ENCODE measurements around the gene AIF1L. TPM values are rescaled to one million over a fixed set of nuclear protein-coding genes. Genes with fewer than 3 reads are reported as not detected.

AIF1L gene
- total RNA-seq, 1 donor from 2014 or later = 16.3 TPM

DNA sequence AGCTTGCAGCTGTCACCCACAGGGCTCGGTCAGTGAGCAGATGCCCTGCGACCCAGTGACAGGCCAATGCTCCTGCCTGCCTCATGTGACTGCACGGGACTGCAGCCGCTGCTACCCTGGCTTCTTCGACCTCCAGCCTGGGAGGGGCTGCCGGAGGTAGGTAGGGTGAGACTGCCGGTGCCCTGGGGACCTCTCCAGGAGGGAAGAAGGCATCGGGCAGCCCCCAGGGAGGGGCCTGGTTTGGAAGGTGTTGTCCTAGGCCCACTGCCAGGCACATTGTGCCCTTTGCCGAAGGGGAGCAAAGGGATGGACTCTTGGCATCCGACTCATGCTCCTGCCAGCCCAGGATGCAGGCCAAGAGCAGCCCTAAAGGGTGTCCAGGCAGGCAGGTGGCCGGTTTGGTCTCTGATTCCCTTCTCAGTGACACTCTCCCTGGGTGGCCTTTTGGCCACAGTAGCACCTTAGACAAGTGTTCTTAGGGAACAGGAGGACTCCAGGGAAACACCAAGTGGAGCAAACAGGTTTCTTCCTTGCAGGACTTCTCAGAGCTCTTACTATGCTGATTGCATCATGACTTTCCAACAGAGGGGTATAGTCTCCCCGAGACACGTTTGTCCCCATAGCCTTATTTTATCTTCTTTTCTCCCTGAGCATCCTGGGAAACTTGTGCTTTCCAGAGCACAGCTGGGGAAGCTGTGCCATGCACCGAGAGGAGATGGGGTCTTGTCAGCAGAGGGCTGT, 28.1 kb upstream of the AIF1L start:
- Mint-ChIP-seq H3K27me3 (ENCODE audit: unreplicated experiment) (peaks cover 7% of the 10 kb centered on the region), H3K9me3 (ENCODE audit: unreplicated experiment) (no peaks in the 10 kb centered on the region), H3K27ac (ENCODE audit: unreplicated experiment) (no peak overlapping the region), H3K36me3 (ENCODE audit: low read depth, unreplicated experiment) (peaks cover 5% of the 10 kb centered on the region), H3K4me3 (ENCODE audit: unreplicated experiment) (no peak overlapping the region), H3K4me1 (ENCODE audit: unreplicated experiment) (no peaks in the 10 kb centered on the region)
- no peak for DNase-seq (ENCODE audit: low spot score)
- TF ChIP-seq, protein P1, sequence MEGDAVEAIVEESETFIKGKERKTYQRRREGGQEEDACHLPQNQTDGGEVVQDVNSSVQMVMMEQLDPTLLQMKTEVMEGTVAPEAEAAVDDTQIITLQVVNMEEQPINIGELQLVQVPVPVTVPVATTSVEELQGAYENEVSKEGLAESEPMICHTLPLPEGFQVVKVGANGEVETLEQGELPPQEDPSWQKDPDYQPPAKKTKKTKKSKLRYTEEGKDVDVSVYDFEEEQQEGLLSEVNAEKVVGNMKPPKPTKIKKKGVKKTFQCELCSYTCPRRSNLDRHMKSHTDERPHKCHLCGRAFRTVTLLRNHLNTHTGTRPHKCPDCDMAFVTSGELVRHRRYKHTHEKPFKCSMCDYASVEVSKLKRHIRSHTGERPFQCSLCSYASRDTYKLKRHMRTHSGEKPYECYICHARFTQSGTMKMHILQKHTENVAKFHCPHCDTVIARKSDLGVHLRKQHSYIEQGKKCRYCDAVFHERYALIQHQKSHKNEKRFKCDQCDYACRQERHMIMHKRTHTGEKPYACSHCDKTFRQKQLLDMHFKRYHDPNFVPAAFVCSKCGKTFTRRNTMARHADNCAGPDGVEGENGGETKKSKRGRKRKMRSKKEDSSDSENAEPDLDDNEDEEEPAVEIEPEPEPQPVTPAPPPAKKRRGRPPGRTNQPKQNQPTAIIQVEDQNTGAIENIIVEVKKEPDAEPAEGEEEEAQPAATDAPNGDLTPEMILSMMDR (IDR thresholded peaks at IDR 0.05; ENCODE audit: unreplicated experiment) = no peak

DNA sequence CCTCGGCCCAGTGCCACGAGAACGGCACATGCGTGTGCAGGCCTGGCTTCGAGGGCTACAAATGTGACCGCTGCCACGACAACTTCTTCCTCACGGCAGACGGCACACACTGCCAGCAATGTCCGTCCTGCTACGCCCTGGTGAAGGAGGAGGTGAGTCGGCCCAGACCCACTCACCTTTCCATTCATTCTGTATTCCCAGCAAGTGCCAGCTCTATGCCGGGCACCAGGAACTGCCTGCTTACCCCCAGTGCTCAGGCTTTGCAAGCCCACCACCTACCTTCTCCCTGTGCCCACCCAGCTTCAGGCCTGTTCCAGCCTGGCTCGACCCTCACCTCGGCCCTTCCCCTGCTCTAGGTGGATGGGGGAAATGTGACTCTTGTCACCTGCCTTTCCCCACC, 26.6 kb upstream of the AIF1L start:
- DNase-seq (ENCODE audit: low spot score) = no peak
- H3K27ac Mint-ChIP-seq (ENCODE audit: unreplicated experiment) = no peak overlapping the region
- peaks cover 7% of the 10 kb centered on the region for H3K27me3 Mint-ChIP-seq (ENCODE audit: unreplicated experiment)
- no peaks in the 10 kb centered on the region for H3K4me1 Mint-ChIP-seq (ENCODE audit: unreplicated experiment)
- no peaks in the 10 kb centered on the region for H3K9me3 Mint-ChIP-seq (ENCODE audit: unreplicated experiment)
- TF ChIP-seq, protein P1 (IDR thresholded peaks at IDR 0.05; ENCODE audit: unreplicated experiment) = no peak
- H3K36me3 Mint-ChIP-seq (ENCODE audit: low read depth, unreplicated experiment) = no peaks in the 10 kb centered on the region
- H3K4me3 Mint-ChIP-seq (ENCODE audit: unreplicated experiment) = no peak overlapping the region

DNA sequence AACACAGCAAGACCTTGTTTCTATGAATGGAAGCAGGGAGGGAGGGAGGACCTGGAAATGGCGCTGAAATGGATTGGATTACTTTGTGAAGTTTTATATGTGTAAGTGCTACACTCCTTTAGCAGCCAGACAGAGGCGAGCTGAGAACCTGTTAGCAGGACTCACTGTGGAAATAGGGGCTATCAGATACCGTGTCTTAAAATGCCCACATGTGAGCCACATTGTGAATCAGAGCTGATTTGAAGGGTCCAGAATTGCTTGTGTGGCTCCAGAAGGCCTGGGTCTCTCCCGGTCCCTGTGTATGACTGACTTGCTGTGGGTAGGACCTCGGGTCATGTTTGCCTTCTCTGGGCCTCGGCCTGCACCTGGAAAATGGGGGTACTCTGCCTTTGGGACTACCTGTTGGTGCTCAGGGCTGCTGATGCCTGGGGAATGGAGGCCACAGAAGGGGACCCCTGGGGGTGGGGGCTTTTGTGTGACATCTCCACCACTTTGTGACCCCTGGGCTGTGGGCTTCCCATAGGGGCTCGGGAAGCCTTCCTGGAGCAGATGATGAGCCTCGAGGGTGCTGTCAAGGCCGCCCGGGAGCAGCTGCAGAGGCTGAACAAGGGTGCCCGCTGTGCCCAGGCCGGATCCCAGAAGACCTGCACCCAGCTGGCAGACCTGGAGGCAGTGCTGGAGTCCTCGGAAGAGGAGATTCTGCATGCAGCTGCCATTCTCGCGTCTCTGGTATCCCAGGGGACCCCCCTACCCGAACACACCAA, 24.0 kb upstream of the AIF1L start:
- Mint-ChIP-seq H3K36me3 (ENCODE audit: low read depth, unreplicated experiment) (no peaks in the 10 kb centered on the region), H3K27ac (ENCODE audit: unreplicated experiment) (no peak overlapping the region), H3K27me3 (ENCODE audit: unreplicated experiment) (peaks cover 8% of the 10 kb centered on the region), H3K4me3 (ENCODE audit: unreplicated experiment) (no peak overlapping the region), H3K9me3 (ENCODE audit: unreplicated experiment) (no peaks in the 10 kb centered on the region), H3K4me1 (ENCODE audit: unreplicated experiment) (no peaks in the 10 kb centered on the region)
- TF ChIP-seq, protein P1 (IDR thresholded peaks at IDR 0.05; ENCODE audit: unreplicated experiment) = no peak
- no peak for DNase-seq (ENCODE audit: low spot score)

DNA sequence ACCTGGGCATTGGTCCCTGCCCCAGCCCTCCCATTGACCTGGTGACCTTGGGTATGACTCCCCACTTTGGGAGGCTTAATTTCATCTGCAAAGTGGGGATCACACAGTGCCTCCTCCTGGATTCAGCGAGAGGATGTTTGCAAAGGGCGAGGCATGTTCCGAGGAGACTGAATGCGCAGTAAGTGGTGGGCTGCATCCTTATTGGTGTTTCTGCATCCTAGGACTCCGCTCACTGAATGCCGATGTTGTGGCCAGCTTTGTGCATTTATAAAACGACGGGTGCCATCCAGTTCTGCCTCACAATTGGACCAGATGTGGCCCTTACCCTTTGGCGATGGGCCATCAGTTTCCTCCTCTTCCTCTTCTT, 23.5 kb upstream of the AIF1L start:
- DNase-seq (ENCODE audit: low spot score) = no peak
- H3K9me3 Mint-ChIP-seq (ENCODE audit: unreplicated experiment) = no peaks in the 10 kb centered on the region
- H3K4me1 Mint-ChIP-seq (ENCODE audit: unreplicated experiment) = no peaks in the 10 kb centered on the region
- TF ChIP-seq, protein P1 (IDR thresholded peaks at IDR 0.05; ENCODE audit: unreplicated experiment) = no peak
- H3K27me3 Mint-ChIP-seq (ENCODE audit: unreplicated experiment) = peaks cover 9% of the 10 kb centered on the region
- H3K27ac Mint-ChIP-seq (ENCODE audit: unreplicated experiment) = no peak overlapping the region
- H3K4me3 Mint-ChIP-seq (ENCODE audit: unreplicated experiment) = no peak overlapping the region
- no peaks in the 10 kb centered on the region for H3K36me3 Mint-ChIP-seq (ENCODE audit: low read depth, unreplicated experiment)
